ENCODE results near the gene ENO3.
"Not testable (repeated sequence)": the region's sequence is repeated elsewhere in the genome, so short reads cannot be mapped to it uniquely, and the experiment has no call there.

The ENO3 gene

GRCh38 chr17:4950746-4951204, at the start of gene ENO3:
TSS of gene ENO3 (plus strand) at chr17:4951119. CDS start at chr17:4951830, 711 bp downstream.
- DNase-seq (ENCODE audit: low spot score) = no peak

- peak; percentile 46 for DNase-seq (ENCODE audit: low spot score)
These were observed 49.1 kb upstream of the ENO3 start for GRCh38 chr17:4901648-4902344.

DNA sequence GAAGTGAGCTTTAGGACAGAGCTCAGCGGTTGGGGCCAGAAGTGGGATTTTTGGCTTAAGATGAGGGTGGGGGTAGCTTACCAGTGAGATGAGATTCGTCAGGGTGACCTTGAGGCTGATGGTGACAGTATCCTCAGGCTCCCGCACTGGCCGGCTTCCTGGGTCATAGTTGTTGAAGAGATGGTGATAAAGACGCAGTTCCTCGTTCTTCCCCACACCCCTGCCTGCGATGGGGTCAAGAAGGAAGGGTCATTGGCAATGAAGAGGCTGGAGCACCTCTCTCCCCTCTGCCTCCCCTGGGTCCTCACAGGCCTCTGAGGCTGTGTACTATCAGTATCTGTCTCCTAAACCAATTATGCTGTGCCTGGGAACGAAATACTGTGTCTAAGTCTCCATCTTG, 48.4 kb upstream of the ENO3 start:
- DNase-seq (ENCODE audit: low spot score) = no peak

DNA sequence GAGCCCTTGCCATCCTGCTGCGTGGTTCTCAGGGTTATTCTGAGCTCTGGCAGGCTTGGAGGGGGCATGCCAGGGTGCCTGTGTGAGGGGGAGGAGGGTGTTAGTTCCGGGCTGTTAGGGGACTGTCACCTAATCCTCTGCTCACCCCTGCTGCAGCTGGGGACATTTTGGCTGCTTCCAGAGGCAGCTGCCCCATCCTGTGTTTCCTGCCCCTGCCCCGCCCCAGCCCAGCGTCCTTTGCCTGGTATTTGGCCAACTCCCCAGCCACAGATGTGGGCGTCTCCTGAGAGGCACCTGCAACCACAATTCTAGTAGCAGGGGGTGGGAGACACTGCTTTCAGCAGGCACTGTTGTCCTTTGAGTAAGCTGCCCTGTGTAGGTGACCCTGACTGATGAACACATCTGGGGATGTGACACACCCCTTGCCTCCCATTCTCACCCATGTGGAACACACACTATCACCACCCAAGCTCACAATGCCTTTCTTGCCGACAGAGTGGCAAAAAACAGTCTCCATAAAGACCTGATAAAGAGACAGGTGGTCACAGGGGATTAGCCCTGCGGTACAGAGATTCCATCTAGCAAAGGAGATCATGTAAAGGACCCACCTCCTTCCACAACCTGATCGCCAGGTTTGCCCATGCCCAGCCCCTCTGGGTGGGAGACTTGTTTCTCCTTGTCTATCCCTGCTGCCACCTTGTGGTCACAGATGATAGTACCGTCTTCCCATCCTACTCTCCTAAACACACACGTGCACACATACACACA, 47.7 kb upstream of the ENO3 start, which contains the start of gene CHRNE:
Gene CHRNE (minus strand): TSS at position 48 of the 768 bp plus-strand sequence. CDS start 35 bp downstream, at position 13.
- DNase-seq (ENCODE audit: low spot score) = peak; percentile 68

- not testable (repeated sequence) for DNase-seq (ENCODE audit: low spot score)
These were observed 44.3 kb upstream of the ENO3 start for GRCh38 chr17:4906642-4907041.

- DNase-seq (ENCODE audit: low spot score) = no peak
These were observed 42.6 kb upstream of the ENO3 start for GRCh38 chr17:4908301-4908700.

GRCh38 chr17:4908711-4909496, 42.0 kb upstream of the ENO3 start:
- DNase-seq (ENCODE audit: low spot score) = peak; percentile 89

DNA sequence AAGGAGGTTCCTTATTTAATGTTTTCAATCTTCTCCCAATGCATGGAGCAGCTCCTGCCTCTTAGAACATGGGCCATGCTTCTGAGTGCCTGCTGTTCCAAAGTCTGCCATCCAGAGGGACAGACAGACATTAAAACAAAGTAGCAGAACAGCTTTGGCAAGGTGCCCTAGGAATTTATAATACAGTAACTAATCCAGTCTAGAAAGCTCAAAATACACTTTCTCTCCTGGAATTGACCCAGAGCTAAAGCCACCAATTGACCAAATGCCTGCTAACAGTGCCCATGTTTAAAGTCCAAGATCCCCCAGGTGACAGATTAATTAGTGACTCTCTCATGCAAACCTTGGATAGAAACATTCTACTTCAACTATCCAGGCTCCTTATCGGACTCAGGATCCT, 36.9 kb upstream of the ENO3 start:
- no peak for DNase-seq (ENCODE audit: low spot score)

- DNase-seq (ENCODE audit: low spot score) = not testable (repeated sequence)
These were observed 36.4 kb upstream of the ENO3 start for GRCh38 chr17:4914551-4914950.

GRCh38 chr17:4919511-4920047, 31.3 kb upstream of the ENO3 start:
- DNase-seq (ENCODE audit: low spot score) = no peak

DNA sequence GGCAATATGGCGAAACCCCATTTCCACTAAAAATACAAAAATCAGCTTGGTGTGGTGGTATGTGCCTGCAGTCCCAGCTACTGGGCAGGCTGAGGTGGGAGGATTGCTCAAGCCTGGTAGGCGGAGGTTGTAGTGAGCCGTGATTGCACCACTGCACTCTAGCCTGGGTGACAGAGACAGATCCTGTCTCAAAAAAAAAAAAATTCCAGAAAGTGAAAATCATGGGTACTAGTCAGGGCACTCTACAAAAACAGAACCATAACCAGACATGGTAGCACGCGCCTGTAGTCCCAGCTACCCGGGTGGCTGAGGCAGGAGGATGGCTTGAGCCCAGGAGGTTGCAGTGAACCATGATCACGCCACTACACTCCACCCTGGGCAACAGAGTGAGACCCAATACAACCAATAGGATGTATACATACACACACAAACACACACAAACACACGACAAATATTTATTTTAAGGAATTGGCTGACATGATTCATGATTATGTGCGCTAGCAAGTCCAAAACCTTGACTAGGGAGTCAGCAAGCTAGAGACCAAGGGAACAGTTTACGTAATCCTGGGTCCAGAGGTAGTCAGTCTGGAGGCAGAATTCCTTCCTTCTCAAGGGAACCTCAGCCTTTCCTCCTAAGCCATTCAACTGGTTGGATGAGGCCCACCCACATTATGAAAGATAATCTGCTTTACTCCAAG, 30.4 kb upstream of the ENO3 start:
- no peak for DNase-seq (ENCODE audit: low spot score)

DNA sequence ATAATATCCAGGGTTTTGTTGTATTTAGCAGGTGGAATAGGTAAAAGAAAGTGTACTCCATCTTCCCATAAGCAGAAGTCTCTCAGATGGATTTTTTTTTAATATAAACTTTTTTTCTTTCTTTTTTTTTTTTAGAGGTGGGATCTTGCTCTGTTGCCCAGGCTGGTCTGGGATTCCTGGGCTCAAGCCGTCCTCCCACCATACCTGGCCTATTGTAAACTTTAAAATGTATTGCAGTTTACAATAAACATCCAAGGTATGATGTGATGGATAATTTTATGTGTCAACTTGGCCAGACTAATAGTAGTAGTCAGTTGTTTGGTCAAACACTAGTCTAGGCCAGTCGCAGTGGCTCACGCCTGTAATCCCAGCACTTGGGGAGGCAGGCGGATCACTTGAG, 29.6 kb upstream of the ENO3 start:
- no peak for DNase-seq (ENCODE audit: low spot score)

- not testable (repeated sequence) for DNase-seq (ENCODE audit: low spot score)
These were observed 24.2 kb upstream of the ENO3 start for GRCh38 chr17:4926577-4927335.

GRCh38 chr17:4928881-4929280, 22.0 kb upstream of the ENO3 start:
- DNase-seq (ENCODE audit: low spot score) = no peak

- no peak for DNase-seq (ENCODE audit: low spot score)
These were observed 19.0 kb upstream of the ENO3 start, which contains the start of gene GP1BA for GRCh38 chr17:4931963-4932362. TSS of gene GP1BA (plus strand) at chr17:4932277. CDS start at chr17:4932605, 328 bp downstream.

- DNase-seq (ENCODE audit: low spot score) = no peak
These were observed 18.2 kb upstream of the ENO3 start for GRCh38 chr17:4932756-4933155.

GRCh38 chr17:4933646-4934045, 17.3 kb upstream of the ENO3 start:
- no peak for DNase-seq (ENCODE audit: low spot score)

DNA sequence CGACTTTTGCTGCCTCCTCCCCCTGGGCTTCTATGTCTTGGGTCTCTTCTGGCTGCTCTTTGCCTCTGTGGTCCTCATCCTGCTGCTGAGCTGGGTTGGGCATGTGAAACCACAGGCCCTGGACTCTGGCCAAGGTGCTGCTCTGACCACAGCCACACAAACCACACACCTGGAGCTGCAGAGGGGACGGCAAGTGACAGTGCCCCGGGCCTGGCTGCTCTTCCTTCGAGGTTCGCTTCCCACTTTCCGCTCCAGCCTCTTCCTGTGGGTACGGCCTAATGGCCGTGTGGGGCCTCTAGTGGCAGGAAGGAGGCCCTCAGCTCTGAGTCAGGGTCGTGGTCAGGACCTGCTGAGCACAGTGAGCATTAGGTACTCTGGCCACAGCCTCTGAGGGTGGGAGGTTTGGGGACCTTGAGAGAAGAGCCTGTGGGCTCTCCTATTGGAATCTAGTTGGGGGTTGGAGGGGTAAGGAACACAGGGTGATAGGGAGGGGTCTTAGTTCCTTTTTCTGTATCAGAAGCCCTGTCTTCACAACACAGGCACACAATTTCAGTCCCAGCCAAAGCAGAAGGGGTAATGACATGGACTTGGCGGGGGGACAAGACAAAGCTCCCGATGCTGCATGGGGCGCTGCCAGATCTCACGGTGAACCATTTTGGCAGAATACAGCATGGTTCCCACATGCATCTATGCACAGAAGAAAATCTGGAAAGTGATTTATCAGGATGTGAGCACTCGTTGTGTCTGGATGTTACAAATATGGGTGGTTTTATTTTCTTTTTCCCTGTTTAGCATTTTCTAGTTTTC, 16.5 kb upstream of the ENO3 start:
- peak; percentile 70 for DNase-seq (ENCODE audit: low spot score)

GRCh38 chr17:4935650-4936049, 15.3 kb upstream of the ENO3 start:
- DNase-seq (ENCODE audit: low spot score) = no peak

- no peak for DNase-seq (ENCODE audit: low spot score)
These were observed 14.5 kb upstream of the ENO3 start for GRCh38 chr17:4936436-4936835.

Measured in iPS-NIHi11 (cell line).